Fibroblast of pulmonary artery (primary cell): Measurements from ENCODE around the gene CR2.

Source experiments
- DNase-seq: peaks from one replicate; pipeline ENCODE4 v3.0.0-alpha.2; 2010; ENCODE audit warnings: low read depth
- H3K4me3 ChIP-seq: replicated peaks from 2 replicates; pipeline ENCODE4 v1.5.1; 2011; ENCODE audit warnings: low read depth, mild to moderate bottlenecking, control low read depth, low read length, moderate library complexity
- TF ChIP-seq, protein P1 (sequence below): IDR thresholded peaks from 2 replicates; pipeline ENCODE4 v1.5.1; 2011; ENCODE audit warnings: mild to moderate bottlenecking, control low read depth, low read length, inconsistent platforms; ENCODE audit errors: missing control alignments

Gene CR2

DNA sequence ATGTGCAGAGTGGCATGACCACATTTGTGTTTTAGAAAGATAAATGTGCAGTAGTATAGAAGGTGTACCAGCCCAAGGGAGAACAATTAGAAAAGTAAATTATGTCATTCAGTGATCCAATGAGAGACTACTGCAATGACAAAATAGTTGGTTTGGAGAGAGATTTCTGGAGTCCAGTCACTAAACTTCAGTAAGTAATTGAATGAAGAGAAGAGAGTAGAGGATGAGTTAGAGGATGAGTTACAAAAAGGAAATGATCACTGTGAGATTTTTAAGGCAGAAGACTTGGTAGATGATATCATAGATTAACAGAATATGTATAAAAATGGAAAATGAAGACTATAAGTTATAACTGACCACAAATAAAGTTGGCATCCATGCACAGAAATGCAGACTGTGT is 8.4 kb downstream of the CR2 start:
- DNase-seq = no peak
- no peak overlapping the region for H3K4me3 ChIP-seq
- TF ChIP-seq, protein P1, sequence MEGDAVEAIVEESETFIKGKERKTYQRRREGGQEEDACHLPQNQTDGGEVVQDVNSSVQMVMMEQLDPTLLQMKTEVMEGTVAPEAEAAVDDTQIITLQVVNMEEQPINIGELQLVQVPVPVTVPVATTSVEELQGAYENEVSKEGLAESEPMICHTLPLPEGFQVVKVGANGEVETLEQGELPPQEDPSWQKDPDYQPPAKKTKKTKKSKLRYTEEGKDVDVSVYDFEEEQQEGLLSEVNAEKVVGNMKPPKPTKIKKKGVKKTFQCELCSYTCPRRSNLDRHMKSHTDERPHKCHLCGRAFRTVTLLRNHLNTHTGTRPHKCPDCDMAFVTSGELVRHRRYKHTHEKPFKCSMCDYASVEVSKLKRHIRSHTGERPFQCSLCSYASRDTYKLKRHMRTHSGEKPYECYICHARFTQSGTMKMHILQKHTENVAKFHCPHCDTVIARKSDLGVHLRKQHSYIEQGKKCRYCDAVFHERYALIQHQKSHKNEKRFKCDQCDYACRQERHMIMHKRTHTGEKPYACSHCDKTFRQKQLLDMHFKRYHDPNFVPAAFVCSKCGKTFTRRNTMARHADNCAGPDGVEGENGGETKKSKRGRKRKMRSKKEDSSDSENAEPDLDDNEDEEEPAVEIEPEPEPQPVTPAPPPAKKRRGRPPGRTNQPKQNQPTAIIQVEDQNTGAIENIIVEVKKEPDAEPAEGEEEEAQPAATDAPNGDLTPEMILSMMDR = no peak

DNA sequence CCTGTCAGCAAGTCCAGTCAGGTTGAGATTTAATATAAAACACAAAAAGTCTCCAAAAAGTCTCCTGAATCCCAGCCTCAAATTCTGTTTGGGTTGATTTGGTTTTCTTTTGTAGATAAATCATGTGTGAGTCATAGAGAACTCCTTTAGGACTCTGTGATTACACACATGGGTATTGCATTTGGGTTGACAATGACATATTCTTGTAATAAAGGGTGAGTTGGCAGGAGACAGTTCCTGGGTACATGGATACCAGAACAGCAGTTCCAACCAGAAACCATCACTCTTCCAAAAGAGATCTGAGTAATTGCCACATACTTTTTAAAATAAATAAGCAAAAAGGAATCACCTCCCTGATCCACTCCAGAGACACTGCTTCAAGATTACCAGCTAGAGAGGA is 8.9 kb downstream of the CR2 start:
- DNase-seq = no peak
- TF ChIP-seq, protein P1 = no peak
- H3K4me3 ChIP-seq = no peak overlapping the region

DNA sequence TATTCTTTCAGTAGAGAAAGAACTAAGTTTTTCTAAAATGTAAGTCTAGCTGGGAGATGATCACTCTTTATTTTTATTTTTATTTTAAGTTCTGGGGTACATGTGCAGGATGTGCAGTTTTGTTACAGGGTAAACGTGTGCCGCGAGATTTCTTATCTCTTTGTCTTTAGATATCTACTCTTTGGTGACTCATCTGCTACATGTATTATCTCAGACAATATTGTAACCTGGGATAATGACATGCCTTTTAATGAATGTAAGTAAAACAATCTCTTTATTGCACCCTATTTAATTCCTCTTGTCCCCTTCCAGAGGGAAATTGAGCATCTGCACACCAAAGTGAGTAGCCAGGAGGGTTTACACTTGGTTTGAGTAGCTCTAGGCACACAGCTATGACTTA is 9.4 kb downstream of the CR2 start:
- TF ChIP-seq, protein P1 = no peak
- no peak overlapping the region for H3K4me3 ChIP-seq
- DNase-seq = no peak

DNA sequence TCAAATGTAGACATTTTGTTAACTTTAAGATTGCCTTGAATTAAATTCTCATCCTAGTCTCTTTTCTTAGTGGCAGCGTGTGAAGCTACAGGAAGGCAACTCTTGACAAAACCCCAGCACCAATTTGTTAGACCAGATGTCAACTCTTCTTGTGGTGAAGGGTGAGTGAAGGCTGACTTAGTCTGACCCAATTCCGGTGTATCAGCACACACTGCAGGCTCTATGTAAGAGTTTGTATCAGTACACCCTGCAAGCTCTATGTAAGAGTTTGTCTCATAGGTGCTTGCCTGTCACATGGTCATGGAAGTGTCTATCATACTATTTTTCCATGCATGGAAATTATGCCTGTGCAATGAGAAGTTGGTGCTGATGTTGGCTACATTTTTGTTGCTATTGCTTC is 16.8 kb downstream of the CR2 start:
- TF ChIP-seq, protein P1 = no peak
- no peak overlapping the region for H3K4me3 ChIP-seq
- no peak for DNase-seq

DNA sequence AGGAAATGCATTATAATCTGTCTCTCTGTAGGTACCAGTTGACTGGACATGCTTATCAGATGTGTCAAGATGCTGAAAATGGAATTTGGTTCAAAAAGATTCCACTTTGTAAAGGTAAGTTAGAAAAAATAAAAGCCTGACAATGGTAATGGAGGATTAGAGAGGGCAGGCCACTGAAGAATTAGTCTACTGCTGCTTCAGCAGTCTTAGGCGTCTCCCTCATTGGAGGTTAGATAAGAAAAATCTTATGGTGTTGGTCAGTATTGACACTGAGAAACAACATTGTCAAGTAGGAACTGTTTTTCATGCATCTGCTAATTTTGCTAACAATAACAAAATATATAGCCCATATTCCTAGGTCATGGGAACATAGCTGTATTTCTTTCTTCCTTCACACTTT is 20.1 kb downstream of the CR2 start:
- H3K4me3 ChIP-seq = no peak overlapping the region
- TF ChIP-seq, protein P1 = no peak
- no peak for DNase-seq

- DNase-seq = no peak
- TF ChIP-seq, protein P1 = no peak
- no peak overlapping the region for H3K4me3 ChIP-seq
These were observed 32.1 kb downstream of the CR2 start for GRCh38 chr1:207486198-207486597.

DNA sequence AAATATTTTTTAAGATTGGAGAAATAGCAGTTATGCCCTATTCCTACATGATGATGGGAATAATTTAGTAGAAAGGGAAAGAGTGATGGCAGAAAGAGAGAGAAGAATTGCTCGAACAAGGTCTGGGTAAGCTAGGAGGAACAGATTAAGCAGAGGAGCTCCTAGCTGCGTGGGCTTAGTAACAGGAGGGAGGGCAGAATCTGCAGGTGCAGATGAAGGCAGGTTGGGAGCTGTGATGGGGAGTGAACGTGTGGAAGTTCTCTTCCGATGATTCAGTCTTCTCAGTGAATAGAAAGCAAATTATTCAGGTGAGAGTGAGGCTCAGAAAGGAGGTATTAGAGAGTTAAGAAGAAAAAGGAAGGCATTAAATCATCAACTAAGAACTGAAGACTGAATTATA is 33.5 kb downstream of the CR2 start:
- no peak overlapping the region for H3K4me3 ChIP-seq
- TF ChIP-seq, protein P1 = no peak
- DNase-seq = no peak
